Hindlimb muscle (tissue), 1 donor: ENCODE results near the gene SFTPA1. TPM values are rescaled to one million over a fixed set of nuclear protein-coding genes. Genes with fewer than 3 reads are reported as not detected.
"Not testable (repeated sequence)": the region's sequence is repeated elsewhere in the genome, so short reads cannot be mapped to it uniquely, and the experiment has no call there.

ENCODE experiments used
- DNase-seq: peaks from one replicate; pipeline ENCODE4 v3.0.0-alpha.2; 2013
- polyA plus RNA-seq: library from polyadenylated mRNA; unstranded; fragments of 120-200 nt; gene quantifications from one replicate; pipeline ENCODE4 v1.2.1, GENCODE V29; 2013; ENCODE audit not compliant: insufficient read length

The SFTPA1 gene
- polyA plus RNA-seq, 1 donor = not detected

DNA sequence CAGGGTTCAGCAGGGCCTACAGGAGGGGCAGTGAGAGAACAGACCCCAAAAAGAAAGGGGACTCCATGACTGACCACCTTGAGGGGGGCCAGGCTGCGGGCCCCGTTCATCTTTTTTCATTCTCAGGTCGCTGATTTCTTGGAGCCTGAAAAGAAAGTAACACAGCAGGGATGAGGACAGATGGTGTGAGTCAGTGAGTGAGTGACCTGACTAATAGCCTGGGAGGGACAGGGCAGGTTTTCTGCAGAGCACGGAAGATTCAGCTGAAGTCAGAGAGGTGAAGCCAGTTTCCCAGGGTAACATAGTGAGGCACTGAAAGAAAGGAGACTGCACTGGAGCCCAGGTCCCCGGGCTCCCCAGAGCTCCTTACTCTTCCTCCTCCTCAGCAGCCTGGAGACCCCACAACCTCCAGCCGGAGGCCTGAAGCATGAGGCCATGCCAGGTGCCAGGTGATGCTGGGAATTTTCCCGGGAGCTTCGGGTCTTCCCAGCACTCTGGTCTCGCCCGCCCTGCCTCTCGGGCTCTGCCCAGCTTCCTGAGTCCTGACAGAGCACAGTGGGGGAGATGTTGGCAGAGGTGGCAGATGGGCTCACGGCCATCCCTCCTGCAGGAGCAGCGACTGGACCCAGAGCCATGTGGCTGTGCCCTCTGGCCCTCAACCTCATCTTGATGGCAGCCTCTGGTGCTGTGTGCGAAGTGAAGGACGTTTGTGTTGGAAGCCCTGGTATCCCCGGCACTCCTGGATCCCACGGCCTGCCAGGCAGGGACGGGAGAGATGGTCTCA, 646 bp downstream of the SFTPA1 start:
- DNase-seq = not testable (repeated sequence)

DNA sequence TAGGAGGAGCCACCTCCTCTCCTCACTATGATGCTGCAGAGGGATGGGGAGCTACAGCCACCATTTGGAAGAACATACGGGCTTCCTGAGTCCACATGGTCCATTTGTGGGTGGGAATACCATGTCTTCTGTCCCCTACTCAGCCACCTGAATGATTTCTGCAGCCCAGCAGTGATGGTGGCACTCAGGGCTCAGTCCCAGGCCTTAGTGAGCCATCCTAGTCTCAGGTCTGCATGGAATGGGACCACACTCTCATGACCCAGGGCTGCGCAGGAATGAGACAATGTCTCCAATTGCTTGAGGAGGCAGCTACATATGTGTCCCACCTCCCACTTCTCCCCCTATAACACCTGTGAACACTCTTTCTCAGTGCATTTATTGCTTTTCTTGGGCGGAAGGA, 4.8 kb downstream of the SFTPA1 start:
- DNase-seq = no peak

DNA sequence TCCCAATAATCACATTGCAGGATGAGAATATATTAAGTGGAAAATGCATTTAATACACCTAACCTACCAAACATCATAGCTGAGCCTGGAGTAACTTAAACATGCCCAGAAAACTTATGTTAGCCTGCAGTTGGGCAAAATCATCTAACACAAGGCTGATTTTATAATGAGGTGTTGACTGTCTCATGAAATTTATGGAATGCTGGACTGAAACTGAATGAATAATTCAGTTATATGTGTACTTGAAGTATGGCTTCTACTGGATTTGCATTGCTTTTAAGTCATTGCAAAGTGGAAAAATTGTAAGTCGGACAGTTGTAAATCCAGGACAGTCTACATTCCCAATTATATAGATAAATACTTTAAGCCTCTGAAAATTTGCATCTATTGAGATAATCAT, 5.4 kb downstream of the SFTPA1 start:
- DNase-seq = no peak

GRCh38 chr10:79623663-79624062, 12.9 kb downstream of the SFTPA1 start:
- not testable (repeated sequence) for DNase-seq

DNA sequence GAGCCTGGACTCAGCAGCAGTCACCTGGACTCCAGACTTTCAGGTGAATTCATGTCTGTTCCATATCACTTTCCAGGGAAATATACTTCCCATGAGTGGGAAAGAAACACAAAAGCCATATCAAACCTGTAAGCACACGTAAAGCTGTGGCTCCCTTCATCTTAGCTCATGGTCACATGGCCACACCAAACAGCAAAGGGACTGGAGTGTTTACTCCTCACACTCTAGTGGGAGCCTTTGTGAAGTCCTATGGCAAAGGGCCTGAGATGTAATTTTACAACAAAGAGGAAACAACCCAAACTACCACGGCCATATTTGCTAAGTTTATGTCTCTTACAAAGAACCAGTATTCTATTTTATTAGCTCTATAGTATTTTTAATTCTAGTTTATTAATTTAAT, 16.3 kb downstream of the SFTPA1 start:
- no peak for DNase-seq

GRCh38 chr10:79628083-79628482, 17.3 kb downstream of the SFTPA1 start:
- no peak for DNase-seq

DNA sequence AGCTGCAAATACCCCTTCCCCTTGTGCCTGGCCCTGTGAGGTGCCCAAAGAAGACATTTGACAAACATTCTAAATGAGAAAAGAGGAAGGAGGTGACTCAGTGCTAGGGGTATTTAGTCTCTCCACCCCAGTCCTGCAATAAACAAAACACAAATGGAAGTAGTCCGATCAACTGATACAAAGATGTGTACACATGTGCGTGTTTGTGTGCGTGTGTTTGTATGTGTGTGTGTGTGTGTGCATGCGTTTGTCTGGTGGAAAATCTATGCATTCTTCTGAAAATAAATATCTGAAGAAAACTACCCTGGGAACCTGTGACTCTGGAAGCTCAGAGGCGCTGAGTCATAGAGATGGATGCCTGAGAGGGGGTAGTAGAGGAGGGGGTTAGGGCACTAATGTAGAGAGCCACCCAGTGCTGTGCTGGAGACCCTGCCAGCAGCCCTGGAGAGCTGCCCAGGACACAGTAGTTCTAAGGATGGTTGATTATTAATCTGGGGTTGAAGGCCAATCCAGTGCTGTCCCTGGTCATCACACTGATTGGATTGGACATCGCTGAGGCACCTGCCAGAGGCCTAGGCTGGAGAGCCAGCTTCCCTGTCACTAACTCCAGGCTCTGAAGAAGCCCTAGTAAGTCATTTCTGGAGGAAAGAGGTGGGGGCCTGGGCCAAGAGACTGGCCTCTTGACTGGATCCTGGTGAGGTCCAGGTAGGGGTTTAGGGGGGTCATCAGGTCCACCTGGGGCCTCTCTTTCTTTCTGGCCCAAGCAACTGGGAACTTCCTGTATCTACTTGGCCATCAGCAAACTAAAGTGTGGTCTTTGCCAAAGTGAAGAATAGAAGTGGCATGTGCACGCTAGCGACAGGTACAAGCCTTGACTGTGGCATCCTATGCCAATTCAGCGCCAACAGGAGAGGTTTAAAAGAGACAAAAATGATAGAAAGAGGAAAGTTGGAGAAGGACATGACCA, 18.5 kb downstream of the SFTPA1 start:
- no peak for DNase-seq

DNA sequence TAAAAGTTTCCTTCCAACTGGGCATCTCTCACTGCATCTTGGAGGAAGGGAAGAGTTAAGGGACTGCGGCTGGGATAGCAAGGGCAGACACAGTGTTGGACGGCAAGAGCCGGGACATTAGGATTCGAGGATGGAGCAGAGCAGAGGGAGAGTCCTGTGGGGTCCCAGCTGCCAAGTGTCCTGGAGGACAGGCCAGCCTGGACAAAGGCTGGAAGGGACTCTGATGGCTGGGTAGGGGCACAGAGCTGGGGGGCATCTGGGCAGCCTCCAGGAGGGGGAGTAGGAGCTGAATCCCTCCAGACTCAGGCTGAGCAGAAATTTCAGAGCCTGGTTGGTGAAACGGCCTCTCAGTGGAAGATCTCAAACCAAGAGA, 19.2 kb downstream of the SFTPA1 start:
- no peak for DNase-seq

GRCh38 chr10:79636654-79637199, 26.0 kb downstream of the SFTPA1 start:
- not testable (repeated sequence) for DNase-seq

GRCh38 chr10:79638318-79638717, 27.6 kb downstream of the SFTPA1 start:
- DNase-seq = no peak

DNA sequence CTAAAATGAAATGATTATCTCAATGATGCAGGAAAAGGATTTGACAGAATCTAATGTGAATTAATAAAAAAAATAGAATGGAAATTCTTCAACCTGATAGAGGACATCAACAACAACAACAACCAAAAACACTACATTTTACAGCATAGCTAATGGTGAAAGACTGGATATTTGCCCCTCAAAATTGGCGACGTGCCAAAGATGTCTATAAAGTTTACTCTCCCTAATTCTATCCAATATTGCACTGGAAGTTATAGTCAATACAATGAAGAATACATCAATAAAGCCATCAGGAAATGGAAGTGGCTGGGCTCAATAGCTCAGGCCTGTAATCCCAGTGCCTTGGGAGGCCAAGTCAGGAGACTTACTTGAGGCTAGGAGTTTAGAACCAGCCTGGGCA, 42.0 kb downstream of the SFTPA1 start:
- DNase-seq = not testable (repeated sequence)

DNA sequence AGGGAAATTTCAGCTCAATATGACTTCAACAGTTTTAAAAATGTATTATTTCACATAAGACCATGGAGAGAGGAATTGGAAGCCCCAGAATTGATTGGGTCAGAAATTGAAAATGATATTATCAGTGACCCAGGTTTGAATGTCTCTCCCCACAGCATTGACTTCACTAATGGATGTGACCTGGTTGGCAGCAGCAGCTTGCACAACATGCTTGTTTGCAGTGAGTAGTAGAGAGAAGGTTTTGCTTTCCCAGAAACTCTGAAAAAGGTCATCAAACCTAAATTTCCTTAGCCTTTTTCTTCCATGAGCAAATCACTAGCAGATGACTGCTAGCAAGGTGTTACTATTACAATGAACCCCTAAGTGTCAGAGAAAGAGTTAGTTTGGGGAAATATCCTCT, 52.5 kb downstream of the SFTPA1 start:
- not testable (repeated sequence) for DNase-seq

GRCh38 chr10:79664686-79665085, 53.9 kb downstream of the SFTPA1 start:
- not testable (repeated sequence) for DNase-seq

Other genes starting within 250 kb of the SFTPA1 start
- 82.0 TPM for gene ZCCHC24, start 165.3 kb upstream of the SFTPA1 start, polyA plus RNA-seq
- 1.6 TPM for gene EIF5AL1, start 98.4 kb upstream of the SFTPA1 start, polyA plus RNA-seq
- 0.26 TPM for gene SFTPA2, start 50.5 kb upstream of the SFTPA1 start, polyA plus RNA-seq
- gene NUTM2B, start 92.3 kb downstream of the SFTPA1 start, polyA plus RNA-seq = 1.6 TPM
- 0.67 TPM for gene NUTM2E, start 215.8 kb downstream of the SFTPA1 start, polyA plus RNA-seq